Activated CD8-positive, alpha-beta memory T cell treated with anti-CD3 and anti-CD28 coated beads, Interleukin-2, amount 50 U/mL, for 24 hours (primary cell): ENCODE results near the gene PPM1L.
"Not testable (repeated sequence)": the region's sequence is repeated elsewhere in the genome, so short reads cannot be mapped to it uniquely, and the experiment has no call there.

Experiments used
- DNase-seq: peaks from one replicate; pipeline ENCODE4 v3.0.0-alpha.2; 2020; ENCODE audit errors: extremely low read depth

PPM1L gene

GRCh38 chr3:160929595-160929994 is 173.6 kb downstream of the PPM1L start:
- DNase-seq, result no peak

DNA sequence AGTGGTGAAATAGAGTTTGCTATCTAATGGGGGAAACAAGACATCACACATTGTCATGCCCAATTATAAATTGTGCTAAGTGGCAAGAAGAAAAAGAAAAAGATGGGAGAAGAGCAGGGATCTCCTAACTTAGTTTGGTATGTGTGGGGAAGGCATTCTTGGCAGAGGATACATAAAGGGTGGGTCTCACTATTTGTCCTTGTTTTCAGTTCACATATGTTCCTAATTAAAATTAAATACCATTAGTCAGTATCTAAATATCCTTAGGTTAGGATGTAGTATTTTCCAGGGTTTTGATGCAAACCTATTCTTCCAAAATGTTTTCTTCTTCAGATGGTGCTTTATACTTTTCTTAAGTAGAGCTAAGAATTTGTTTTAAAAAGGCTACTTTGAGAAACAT is 175.4 kb downstream of the PPM1L start:
- DNase-seq, result no peak

DNA sequence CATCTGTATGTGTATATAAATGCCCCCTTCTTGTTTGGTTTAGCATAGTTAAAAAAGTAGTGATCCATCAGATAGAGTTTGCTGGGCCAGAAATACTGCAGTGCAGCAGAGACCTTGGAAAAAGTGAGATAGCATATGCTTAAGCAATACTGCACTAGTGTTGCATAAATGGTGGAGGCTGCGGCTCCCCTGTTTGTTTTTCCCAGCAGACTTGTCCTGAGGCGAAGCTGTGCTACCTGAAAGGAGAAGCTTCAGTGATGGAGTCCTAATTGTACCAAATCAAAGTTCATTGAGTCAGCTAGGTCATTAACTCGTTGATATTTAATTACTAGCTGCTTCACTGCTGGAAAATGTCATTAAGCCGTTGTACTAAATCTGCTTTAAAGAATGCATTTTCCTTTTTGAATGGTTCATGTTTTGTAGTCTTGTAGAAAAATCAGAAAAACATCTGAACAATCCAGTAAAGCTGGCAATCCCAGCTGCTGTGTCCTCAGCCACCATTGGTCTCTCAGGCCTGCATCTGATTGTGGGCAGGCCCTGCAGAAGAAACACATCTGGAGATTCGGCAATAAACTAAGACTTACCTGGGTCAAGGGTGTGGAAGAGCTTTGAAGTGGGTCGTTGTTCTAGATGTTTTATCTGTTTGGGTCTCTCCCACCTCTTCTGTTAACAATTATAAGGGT is 179.5 kb downstream of the PPM1L start:
- DNase-seq, result no peak

DNA sequence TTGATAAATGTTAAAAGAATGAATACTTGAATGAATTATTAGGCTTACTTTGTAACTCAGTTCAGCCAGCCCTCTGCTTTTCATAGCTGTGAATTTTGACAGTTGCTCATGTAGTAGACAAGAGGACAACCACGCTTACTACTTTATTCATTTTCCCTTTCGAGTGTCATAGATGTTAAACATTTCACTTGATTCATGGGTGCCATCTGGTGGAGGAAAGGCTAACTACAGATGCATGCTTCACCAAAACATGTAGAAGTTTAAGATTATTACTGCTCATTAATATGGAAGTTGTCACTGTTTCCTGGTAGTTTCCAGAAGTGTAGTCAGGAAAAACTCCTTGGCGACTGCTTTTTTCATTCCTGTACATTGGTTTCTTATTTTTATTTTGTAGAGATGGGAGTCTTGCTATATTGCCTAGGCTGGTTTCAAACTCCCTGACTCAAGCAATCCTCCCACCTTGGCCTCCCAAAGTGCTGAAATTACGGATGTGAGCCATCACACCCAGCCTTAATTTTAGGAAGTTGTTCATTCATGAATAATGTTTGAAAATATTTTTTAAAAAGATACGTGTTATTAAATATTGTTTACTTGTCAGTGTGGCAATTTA is 186.0 kb downstream of the PPM1L start:
- DNase-seq, result peak; percentile 51

GRCh38 chr3:160943996-160944395 is 188.0 kb downstream of the PPM1L start:
- no peak for DNase-seq

DNA sequence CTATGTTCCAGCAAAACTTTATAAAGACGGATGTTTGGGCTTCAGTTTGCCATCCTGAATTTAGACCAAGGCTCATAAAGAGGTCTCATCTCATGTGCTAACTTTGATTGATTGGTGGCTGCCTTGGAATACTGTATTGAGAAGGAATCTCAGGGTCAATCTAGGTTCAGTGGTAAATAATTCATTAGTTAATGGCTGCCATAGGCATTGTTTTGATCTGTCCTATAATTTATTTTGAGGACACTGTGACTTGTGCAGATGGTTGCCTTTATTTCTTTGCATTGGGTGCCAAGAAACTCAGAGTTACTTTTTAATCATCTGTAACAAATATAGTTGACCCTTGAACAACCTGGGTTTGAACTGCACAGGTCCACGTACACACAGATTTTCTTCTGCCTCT is 189.3 kb downstream of the PPM1L start:
- DNase-seq, result no peak

DNA sequence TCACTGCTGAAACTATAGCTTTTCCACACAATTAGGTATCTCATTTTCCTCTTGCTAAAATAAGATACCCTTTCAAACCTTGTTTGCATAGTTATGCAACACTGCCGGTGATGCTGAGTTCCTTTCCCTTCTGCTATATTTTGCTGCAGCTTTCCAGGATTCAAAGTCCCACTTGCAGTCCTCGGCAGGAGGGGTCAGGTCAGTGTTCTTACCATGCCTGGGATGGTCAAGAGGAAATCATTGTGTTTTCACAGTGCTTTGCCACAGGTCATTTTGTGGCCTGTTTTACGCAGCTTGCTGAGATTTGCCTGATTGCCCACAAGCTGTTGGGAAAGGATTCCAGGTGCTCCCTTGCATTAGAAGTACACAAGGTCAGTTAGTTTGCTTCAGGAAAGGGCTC is 192.2 kb downstream of the PPM1L start:
- DNase-seq, result no peak

DNA sequence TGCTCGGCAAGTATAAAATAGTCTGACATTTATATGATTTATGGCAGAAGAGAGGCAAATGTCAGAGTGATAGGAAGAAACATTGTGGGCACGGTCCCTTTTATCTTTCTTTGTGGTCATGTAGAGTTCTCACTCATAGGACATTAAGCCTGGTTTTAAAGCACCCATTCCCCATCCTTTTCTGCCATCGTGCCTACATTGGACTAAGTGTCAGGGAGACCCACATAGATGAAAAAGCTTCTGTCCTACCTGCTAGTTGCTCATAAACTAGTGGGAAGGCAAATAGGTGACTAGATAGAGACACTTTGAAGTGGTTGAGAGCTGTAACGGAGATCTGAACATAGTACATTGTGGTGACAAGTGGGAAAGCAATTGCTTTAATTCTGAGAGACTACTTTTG is 193.4 kb downstream of the PPM1L start:
- no peak for DNase-seq

GRCh38 chr3:160950542-160950941 is 194.5 kb downstream of the PPM1L start:
- DNase-seq, result no peak

DNA sequence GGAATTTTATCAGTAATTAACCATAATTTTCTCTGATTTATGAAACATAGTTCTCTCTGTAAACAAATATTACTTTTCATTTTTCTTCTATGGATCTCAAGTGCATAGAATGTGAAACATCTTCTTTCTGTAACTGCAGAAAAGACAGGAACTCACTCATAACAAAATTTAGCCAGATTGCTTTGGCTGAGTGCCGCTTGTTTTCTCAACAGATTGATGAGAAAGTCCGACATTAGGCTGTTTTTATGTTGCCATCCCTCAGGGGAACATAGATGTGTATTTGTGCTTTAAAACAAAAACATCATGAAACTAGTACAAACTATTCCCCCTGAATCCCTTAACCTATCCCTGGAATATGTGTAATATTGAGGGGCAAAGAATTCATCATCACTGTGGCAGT is 194.9 kb downstream of the PPM1L start:
- no peak for DNase-seq

- DNase-seq, result no peak
Observed at GRCh38 chr3:160951642-160952487, 195.8 kb downstream of the PPM1L start.

DNA sequence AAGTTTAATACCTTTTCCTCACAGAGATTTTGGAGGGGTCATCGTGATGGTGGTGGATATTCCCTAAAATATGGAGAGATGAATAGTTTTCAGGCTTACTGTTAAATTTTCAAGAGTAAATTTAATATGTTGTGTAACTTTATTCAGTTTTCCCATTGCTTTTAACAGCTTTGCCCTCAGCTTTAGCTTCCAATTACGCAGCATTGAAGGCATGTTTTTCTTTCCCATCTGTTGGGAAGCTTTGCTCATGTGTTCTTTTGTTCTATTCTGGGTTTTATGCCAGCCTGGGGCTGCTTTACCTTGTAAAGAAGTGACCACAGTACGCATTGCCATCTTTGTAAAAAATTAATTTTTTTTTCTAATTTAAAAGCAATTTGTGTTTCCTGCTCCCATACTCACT is 197.7 kb downstream of the PPM1L start:
- no peak for DNase-seq

DNA sequence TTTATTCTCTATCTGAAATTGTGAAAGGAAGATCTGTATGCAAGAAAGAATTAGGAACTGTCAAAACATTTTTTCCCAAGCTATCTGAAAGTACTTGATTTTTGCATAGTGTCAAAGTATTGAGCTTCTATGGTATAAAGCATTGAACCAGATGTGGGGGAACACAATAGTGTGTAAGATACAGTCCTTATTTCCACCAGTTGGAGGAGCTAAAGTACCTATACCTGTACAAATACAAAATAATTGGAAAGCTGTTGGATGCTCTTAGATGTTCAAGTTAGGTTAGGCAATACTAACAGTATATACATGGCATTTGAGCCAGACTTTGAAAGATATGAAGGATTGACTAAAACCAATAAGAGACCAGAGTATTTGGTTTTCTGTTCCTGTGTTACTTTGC is 200.8 kb downstream of the PPM1L start:
- DNase-seq, result no peak

GRCh38 chr3:160960568-160960967 is 204.5 kb downstream of the PPM1L start:
- DNase-seq, result no peak

GRCh38 chr3:160963949-160964348 is 207.9 kb downstream of the PPM1L start:
- DNase-seq, result no peak

DNA sequence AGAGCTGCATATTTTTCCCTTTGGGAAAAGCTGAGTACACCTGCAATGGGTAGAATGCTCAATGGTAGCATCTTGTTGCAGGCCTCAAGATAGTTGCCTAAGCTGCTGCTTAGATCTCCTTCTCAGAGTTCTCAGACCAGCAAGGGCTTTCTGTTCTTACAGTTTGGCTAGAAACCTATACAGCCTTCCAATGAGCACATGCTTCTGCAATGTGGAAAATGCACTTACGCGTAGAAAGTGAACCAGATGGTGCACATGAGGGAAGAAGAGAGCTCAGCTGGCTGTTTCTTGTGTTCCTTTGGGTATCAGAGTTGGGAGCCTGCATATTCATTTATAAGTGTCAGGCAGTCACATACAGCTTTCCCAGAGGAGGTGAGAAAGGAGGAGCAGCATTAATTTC is 212.7 kb downstream of the PPM1L start:
- no peak for DNase-seq

GRCh38 chr3:160973067-160973809 is 217.2 kb downstream of the PPM1L start:
- no peak for DNase-seq

GRCh38 chr3:160977773-160978172 is 221.7 kb downstream of the PPM1L start:
- no peak for DNase-seq

- DNase-seq, result no peak
Observed at GRCh38 chr3:160980740-160981139, 224.7 kb downstream of the PPM1L start.

DNA sequence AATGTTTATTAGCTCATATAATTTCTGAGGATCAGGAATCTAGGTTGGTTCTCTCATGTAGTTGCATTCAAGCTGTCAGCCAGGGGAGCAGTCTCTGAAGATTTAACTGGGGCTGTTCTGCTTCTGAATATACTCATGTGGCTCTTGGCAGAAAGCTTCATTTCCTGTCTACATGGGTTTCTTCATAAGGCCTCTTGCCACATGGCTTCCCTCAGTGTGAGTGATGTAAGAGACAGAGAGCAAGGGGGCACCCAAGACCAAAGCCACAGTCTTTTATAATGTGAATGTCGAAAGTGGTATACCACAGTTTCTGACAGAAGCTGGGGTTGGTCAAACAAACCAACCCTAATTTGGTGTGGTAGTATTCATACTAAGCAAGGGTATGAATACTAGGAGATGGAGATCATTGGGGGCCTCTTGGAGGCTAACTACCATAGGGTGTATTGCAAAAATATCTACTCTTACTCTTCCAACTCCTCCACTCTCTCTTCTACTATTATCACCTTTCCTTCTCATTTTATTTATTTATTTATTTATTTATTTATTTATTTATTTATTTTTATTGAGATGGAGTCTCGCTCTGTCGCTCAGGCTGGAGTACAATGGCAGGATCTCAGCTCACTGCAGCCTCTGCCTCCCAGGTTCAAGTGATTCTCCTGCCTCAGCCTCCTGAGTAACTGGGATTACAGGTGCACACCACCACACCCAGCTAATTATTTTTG is 225.3 kb downstream of the PPM1L start:
- DNase-seq, result no peak

GRCh38 chr3:160982491-160982890 is 226.5 kb downstream of the PPM1L start:
- no peak for DNase-seq

DNA sequence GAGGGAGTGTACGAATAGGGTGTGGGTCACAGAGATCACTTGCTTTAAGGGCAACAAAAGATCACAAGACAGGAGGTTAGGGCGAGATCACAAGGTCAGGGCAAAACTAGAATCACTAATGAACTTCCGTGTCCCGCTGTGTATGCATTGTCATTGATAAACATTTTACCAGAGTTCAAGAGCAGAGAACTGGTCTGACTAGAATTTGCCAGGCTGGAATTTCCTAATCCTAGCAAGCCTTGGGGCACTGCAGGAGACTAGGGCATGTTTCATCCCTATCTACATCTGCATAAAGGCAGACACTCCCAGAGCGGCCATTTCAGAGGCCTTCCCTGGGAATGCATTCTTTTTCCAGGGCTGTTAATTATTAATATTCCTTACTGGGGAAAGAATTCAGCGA is 227.9 kb downstream of the PPM1L start:
- not testable (repeated sequence) for DNase-seq
